ENCODE data around the gene HLTF. TPM values are rescaled to one million over a fixed set of nuclear protein-coding genes. Genes with fewer than 3 reads are reported as not detected.

Gene HLTF
- total RNA-seq, 4 donors from 2014 or later, result 13.3 to 26.2 (median 19.4) TPM

GRCh38 chr3:148998715-148999423 is 87.5 kb downstream of the HLTF start:
- WGBS, result 42% methylated on average over 7 of the region's 7 CpGs
- TF ChIP-seq POLR2AphosphoS5 (IDR thresholded peaks at IDR 0.05), result no peak
- TF ChIP-seq CTCF (IDR thresholded peaks at IDR 0.05), result no peak
- no peak for TF ChIP-seq POLR2A (IDR thresholded peaks at IDR 0.05; ENCODE audit: low read depth)
- no peak for TF ChIP-seq EP300 (IDR thresholded peaks at IDR 0.05)
- Histone ChIP-seq H3K9me3 (no peaks in the 10 kb centered on the region), H3K27ac (replicated peaks in 1 of 4) (peak overlapping the region in 2 of 4 donors; percentile 16 to 24), H3K36me3 (peaks cover 19 to 69% (median 37%) of the 10 kb centered on the region in 4 donors), H3K4me3 (peak overlapping the region in 1 of 4 donors; percentile 4), H3K27me3 (no peaks in the 10 kb centered on the region), H3K4me1 (peaks cover 21 to 60% (median 49%) of the 10 kb centered on the region in 4 donors)
- intact Hi-C loops (cut with DNase I), result loop anchor here (10.0 kb wide), 1 partner anchor 86 kb away; the partner anchor contains the start of gene HLTF
- DNase-seq (ENCODE audit: extremely low spot score), result no peak

GRCh38 chr3:148998297-148998696 is 88.0 kb downstream of the HLTF start:
- peaks cover 23 to 61% (median 53%) of the 10 kb centered on the region in 4 donors for H3K4me1 ChIP-seq
- peaks cover 19 to 65% (median 36%) of the 10 kb centered on the region in 4 donors for H3K36me3 ChIP-seq
- TF ChIP-seq EP300 (IDR thresholded peaks at IDR 0.05) (no peak), POLR2AphosphoS5 (IDR thresholded peaks at IDR 0.05) (no peak), CTCF (IDR thresholded peaks at IDR 0.05) (no peak), POLR2A (IDR thresholded peaks at IDR 0.05; ENCODE audit: low read depth) (no peak)
- no peak for DNase-seq (ENCODE audit: extremely low spot score)
- H3K27me3 ChIP-seq, result no peaks in the 10 kb centered on the region
- WGBS, result 80% methylated on average over 5 of the region's 5 CpGs
- intact Hi-C loops (cut with DNase I), result loop anchor here (10.0 kb wide), 1 partner anchor 87 kb away; the partner anchor contains the start of gene HLTF
- H3K27ac ChIP-seq (replicated peaks in 1 of 4), result no peak overlapping the region
- H3K9me3 ChIP-seq, result no peaks in the 10 kb centered on the region
- H3K4me3 ChIP-seq, result peak overlapping the region in 1 of 4 donors; percentile 4

DNA sequence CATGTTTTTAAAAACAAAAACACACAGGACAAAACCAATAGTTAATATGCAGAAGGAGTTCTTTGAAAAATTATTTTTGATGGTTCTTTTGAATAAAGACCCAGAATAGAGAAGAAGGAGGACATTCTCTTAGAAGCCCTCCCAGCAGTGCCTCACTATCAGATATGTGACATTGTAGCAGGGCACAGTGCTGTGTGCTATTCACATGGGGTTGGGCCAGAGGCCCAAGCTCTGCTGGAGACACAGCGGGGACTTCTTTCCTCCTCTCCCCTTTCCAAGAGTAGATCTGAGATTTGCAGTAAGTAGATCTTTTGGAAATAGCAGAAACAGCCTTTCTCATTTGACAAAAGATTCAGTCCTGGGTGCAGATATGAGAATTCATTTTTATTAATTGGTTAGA is 88.7 kb downstream of the HLTF start:
- Histone ChIP-seq H3K27me3 (no peaks in the 10 kb centered on the region), H3K36me3 (peaks cover 19 to 65% (median 36%) of the 10 kb centered on the region in 4 donors), H3K4me1 (peaks cover 29 to 67% (median 59%) of the 10 kb centered on the region in 4 donors), H3K4me3 (no peak overlapping the region), H3K9me3 (no peaks in the 10 kb centered on the region), H3K27ac (replicated peaks in 1 of 4) (no peak overlapping the region)
- no peak for DNase-seq (ENCODE audit: extremely low spot score)
- TF ChIP-seq POLR2AphosphoS5 (IDR thresholded peaks at IDR 0.05) (no peak), EP300 (IDR thresholded peaks at IDR 0.05) (no peak), POLR2A (IDR thresholded peaks at IDR 0.05; ENCODE audit: low read depth) (no peak), CTCF (IDR thresholded peaks at IDR 0.05) (no peak)
- 94% methylated on average over 1 of the region's 1 CpG for WGBS
- intact Hi-C loops (cut with DNase I), result loop anchor here (10.0 kb wide), 1 partner anchor 87 kb away; the partner anchor contains the start of gene HLTF

DNA sequence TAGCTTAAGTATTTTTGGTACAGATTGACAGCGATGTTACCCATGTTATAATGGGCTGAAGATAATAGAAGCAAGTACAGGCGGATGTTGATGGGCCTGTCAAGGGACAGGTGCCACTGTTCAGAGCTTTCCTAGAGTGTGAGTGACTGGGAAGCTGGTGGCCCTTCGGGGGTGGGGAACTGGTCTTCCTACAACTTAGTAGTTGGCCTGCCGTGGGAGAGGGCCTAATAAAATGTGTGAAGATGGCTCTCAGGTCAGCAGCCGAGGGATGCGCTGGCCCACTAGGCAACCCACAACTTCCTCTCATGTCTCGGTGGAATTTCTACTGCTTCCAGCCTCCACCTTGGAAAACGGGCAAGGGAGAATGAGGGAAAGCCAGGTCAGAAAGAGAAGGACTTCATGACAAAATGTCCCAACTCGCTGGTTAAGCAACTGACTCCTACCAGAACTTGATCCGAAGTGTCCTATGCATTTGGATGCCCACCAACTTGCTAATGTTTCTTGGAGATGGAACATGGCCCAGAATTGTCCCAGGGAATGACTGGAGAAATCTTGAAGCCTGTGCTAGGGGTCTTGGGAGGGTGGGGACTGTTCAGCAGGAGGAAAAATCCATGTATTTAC is 93.6 kb downstream of the HLTF start:
- whole genome bisulfite sequencing, result 84% methylated on average over 10 of the region's 10 CpGs
- Histone ChIP-seq H3K9me3 (no peaks in the 10 kb centered on the region), H3K27ac (replicated peaks in 1 of 4) (peak overlapping the region; percentile 98 to 100 (median 99)), H3K27me3 (no peaks in the 10 kb centered on the region), H3K4me1 (peaks cover 18 to 49% (median 44%) of the 10 kb centered on the region in 4 donors), H3K36me3 (peaks cover 18 to 37% (median 28%) of the 10 kb centered on the region in 4 donors), H3K4me3 (peak overlapping the region; percentile 92 to 99 (median 95))
- no peak for DNase-seq (ENCODE audit: extremely low spot score)
- TF ChIP-seq EP300 (IDR thresholded peaks at IDR 0.05) (no peak), POLR2A (IDR thresholded peaks at IDR 0.05; ENCODE audit: low read depth) (no peak), POLR2AphosphoS5 (IDR thresholded peaks at IDR 0.05) (no peak), CTCF (IDR thresholded peaks at IDR 0.05) (no peak)
- intact Hi-C loops (cut with DNase I), result loop anchor here (10.0 kb wide), 1 partner anchor 92 kb away; the partner anchor contains the start of gene HLTF

All from esophagus muscularis mucosa (tissue), 4 donors.